Bronchus fibroblast of lung (primary cell): Measurements from ENCODE around the gene IFTAP. TPM values are rescaled to one million over a fixed set of nuclear protein-coding genes. Genes with fewer than 3 reads are reported as not detected.

Source experiments
- total RNA-seq: library from RNA; depleted of rRNA; stranded (reverse); fragments of >200 nt; gene quantifications from 2 replicates; pipeline ENCODE4 v1.2.3, GENCODE V29; 2015

Gene IFTAP
- 31.1 and 31.4 TPM in 2 replicates for total RNA-seq

GRCh38 chr11:36594316-36594989 lies at the start of gene IFTAP:
TSS of gene IFTAP (plus strand) at chr11:36594502. CDS start at chr11:36610104, 15,602 bp downstream.

DNA sequence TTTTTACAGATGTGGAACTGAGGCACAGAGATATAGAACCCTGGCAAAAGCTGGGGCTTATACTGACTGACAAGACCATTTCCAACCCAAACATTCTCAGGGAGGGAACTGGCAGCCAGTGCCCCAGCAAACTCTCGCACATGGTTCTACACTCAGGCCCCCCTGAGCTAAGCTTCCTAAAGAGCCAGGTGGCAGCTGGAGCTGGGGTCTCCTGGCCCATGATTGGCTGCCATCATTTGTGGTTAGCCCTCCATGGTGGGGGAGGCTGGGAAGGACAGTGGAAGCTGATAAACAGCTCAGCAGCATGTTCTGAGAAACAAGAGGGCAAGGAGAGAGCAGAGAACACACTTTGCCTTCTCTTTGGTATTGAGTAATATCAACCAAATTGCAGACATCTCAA lies 26.6 kb upstream of the IFTAP start, which contains the start of gene RAG1:
TSS of gene RAG1 (plus strand) at position 314 of the 400 bp plus-strand sequence. CDS start 5,298 bp downstream, outside the sequence.

DNA sequence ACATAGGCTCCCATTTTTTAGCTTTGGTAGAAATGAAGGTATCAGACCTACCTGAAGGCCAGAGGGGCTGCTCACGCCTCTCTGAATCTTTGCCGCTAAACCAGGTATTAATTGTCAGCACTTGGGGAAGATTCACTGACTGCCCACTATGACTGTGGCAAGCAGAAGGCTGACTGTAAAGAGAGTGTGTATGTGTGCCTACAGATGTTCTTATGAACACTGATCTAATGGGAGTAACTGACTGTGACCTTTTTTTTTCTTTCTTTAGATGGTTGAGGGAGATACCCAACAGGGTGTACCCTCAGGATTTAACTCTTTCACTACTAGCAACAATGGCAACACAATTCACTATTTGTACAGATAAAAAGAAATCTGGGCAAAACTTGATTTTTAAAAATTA lies 3.7 kb downstream of the IFTAP start, which contains the start of gene RAG2:
TSS of gene RAG2 (minus strand) at position 186 of the 400 bp plus-strand sequence. CDS start 4,068 bp downstream, outside the sequence.

Other genes starting within 250 kb of the IFTAP start
- 5.6 and 7.7 TPM in 2 replicates for gene TRAF6, start 84.2 kb upstream of the IFTAP start, total RNA-seq
- 0.30 and 0.50 TPM in 2 replicates for gene RAG1, start 26.5 kb upstream of the IFTAP start, total RNA-seq
- gene RAG2, start 3.7 kb downstream of the IFTAP start, total RNA-seq, result not detected in 2 replicates